ENCODE measurements around the gene BLTP2. TPM values are rescaled to one million over a fixed set of nuclear protein-coding genes. Genes with fewer than 3 reads are reported as not detected.
"Not testable (repeated sequence)": the region's sequence is repeated elsewhere in the genome, so short reads cannot be mapped to it uniquely, and the experiment has no call there.

Gene BLTP2
- total RNA-seq, 1 donor from 2014 or later: 225 TPM

DNA sequence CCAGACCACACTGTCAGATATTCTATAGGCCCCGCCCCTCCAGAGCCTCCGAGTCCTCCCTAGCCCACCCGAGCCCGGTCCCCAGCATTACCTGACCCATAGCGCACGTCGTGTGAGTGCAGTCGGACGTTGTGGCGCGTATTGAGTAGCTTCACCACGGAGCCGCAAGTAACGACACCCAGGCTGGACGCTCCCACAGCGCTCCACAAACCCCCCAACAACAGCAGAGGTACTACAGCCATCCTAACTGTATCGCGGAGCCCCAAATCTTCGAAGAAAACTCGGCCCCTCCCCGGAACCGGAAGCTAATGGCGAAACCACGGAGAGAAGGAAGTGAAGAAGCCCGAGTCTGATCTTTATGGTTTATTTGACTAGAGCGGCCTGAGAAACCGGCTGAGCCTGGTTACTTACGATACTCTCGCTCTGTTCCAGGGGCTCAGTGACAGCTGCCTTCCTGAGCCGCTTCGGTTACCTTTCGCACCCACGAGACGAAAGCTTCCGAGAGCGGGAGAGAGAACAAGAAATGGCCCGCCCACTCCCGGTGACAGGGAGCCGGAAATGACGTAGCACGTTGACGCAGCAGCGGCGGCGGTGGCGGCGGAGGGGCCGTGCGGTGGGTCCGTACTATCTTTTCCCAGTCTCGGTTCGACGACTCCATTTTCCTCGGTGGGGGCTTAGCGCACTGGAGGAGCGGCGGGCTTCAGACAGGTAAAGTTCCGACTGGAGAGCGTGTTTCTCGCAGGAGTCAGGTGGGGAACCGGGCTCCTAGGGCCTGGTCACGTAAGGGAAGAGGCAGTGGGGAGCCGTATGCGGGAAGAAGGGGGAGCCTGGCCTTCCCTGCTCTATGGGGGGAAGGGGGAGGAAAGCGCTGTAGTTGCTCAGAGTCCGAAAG is 16.9 kb upstream of the BLTP2 start, which contains the start of the genes SDF2 and SUPT6H:
SDF2 (minus strand) TSS at position 272 of the 892 bp plus-strand sequence; CDS start at position 242, 30 bp downstream.
SUPT6H (plus strand) TSS at position 571 of the 892 bp plus-strand sequence. CDS start 11,197 bp downstream, outside the sequence.
- Mint-ChIP-seq H3K9me3 (no peaks in the 10 kb centered on the region), H3K27ac (peak within 1 kb of the TSS; percentile 97), H3K27me3 (no peaks in the 10 kb centered on the region), H3K4me1 (peaks cover 43% of the 10 kb centered on the region), H3K36me3 (ENCODE audit: low read depth) (peaks cover 59% of the 10 kb centered on the region), H3K4me3 (peak within 1 kb of the TSS; percentile 99)
- peak; percentile 98 for DNase-seq
- intact Hi-C loops (cut with micrococcal nuclease): loop anchor here (1.0 to 5.0 kb wide), 3 partner anchors 17 to 63 kb away; partner anchors contain the start of genes BLTP2, PROCA1 and SPAG5

DNA sequence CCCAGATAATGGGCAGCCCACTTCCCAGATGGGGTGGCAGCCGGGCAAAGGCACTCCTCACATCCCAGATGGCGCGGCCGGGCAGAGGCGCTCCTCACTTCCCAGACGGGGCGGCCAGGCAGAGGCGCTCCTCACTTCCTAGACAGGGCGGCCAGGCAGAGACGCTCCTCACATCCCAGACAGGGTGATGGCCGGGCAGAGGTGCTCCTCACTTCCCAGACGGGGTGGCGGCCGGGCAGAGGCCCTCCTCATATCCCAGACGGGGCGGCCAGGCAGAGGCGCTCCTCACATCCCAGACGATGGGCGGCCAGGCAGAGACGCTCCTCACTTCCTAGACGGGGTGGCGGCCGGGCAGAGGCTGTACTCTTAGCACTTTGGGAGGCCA is 14.5 kb upstream of the BLTP2 start:
- intact Hi-C loops (cut with micrococcal nuclease): not testable (repeated sequence)
- H3K4me3 Mint-ChIP-seq: peak overlapping the region; percentile 99
- H3K36me3 Mint-ChIP-seq (ENCODE audit: low read depth): peaks cover 48% of the 10 kb centered on the region

DNA sequence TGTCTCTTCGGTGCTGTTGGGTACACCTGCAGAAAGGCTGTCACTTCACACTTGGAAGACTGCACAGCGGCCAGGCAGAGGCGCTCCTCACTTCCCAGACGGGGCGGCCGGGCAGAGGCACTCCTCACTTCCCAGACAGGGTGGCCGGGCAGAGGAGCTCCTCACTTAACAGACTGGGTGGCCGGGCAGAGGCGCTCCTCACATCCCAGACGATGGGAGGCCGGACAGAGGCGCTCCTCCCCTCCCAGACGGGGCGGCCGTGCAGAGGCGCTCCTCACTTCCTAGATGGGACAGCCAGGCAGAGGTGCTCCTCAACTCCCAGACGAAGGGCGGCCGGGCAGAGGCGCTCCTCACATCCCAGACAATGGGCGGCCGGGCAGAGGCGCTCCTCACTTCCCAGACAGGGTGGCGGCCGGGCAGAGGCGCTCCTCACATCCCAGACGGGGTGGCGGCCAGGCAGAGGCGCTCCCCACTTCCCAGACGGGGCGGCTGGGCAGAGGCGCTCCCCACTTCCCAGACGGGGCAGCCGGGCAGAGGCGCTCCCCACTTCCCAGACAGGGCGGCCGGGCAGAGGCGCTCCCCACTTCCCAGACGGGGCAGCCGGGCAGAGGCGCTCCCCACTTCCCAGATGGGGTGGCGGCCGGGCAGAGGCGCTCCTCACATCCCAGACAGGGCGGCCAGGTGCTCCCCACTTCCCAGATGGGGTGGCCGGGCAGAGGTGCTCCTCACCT is 14.0 kb upstream of the BLTP2 start:
- H3K4me3 Mint-ChIP-seq; DNase-seq; intact Hi-C loops (cut with micrococcal nuclease); H3K27me3 Mint-ChIP-seq; H3K27ac Mint-ChIP-seq; H3K9me3 Mint-ChIP-seq: not testable (repeated sequence)
- peaks cover 24% of the 10 kb centered on the region for H3K4me1 Mint-ChIP-seq
- H3K36me3 Mint-ChIP-seq (ENCODE audit: low read depth): peaks cover 49% of the 10 kb centered on the region

More for the DNA sequence above, 14.5 kb upstream of the BLTP2 start:
- H3K4me1 Mint-ChIP-seq: peaks cover 29% of the 10 kb centered on the region
- DNase-seq, H3K27me3 Mint-ChIP-seq, H3K9me3 Mint-ChIP-seq, H3K27ac Mint-ChIP-seq: not testable (repeated sequence)

DNA sequence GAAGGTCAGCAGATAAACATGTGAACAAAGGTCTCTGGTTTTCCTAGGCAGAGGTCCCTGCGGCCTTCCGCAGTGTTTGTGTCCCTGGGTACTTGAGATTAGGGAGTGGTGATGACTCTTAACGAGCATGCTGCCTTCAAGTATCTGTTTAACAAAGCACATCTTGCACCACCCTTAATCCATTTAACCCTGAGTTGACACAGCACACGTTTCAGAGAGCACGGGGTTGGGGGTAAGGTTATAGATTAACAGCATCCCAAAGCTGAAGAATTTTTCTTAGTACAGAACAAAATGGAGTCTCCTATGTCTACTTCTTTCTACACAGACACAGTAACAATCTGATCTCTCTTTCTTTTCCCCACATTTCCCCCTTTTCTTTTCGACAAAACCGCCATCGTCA is 13.4 kb upstream of the BLTP2 start:
- H3K4me1 Mint-ChIP-seq: peaks cover 20% of the 10 kb centered on the region
- DNase-seq; H3K9me3 Mint-ChIP-seq; H3K4me3 Mint-ChIP-seq; intact Hi-C loops (cut with micrococcal nuclease); H3K27ac Mint-ChIP-seq; H3K27me3 Mint-ChIP-seq: not testable (repeated sequence)
- peaks cover 45% of the 10 kb centered on the region for H3K36me3 Mint-ChIP-seq (ENCODE audit: low read depth)

DNA sequence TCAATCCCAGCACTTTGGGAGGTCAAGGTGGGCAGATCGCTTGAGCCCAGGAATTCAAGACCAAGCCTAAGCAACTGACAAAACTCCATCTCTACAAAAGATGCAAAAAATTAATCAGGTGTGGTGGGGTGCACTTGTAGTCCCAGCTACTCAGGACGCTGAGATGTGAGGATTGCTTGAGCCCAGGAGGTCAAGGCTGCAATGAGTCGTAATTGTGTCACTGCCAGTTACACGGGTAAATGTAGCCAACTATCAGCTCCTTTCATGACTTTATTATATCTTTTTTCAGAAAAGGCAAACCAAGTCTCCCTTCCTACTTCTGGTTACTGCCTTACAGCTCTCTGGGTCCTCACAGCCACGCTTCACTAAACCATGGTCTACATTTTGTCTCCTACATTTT is 12.8 kb upstream of the BLTP2 start:
- Mint-ChIP-seq H3K4me3 (no peak overlapping the region), H3K27me3 (no peaks in the 10 kb centered on the region), H3K4me1 (peaks cover 16% of the 10 kb centered on the region), H3K36me3 (ENCODE audit: low read depth) (peaks cover 43% of the 10 kb centered on the region), H3K27ac (no peak overlapping the region), H3K9me3 (no peaks in the 10 kb centered on the region)
- intact Hi-C loops (cut with micrococcal nuclease): no loop called here
- no peak for DNase-seq

DNA sequence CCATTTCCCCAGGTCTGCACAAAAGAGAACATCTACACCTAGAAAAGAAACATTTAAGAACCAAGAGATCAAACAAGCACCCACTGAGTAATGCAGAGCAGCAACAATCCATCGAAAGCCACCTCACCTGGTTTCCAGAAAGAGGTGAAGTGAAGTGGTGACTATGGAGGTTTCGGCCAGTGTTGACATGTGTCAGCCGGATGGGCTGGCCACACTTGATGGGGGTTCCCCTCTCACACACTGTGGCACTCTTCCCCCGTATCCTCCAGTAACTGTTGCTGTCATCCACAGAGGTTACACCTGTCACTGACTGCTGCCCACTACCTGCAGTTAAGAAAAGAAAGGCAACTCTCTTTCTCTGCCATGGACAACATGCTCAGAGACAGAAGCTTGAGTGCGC is 10.2 kb upstream of the BLTP2 start:
- intact Hi-C loops (cut with micrococcal nuclease): no loop called here
- H3K36me3 Mint-ChIP-seq (ENCODE audit: low read depth): peaks cover 33% of the 10 kb centered on the region
- no peak overlapping the region for H3K4me3 Mint-ChIP-seq
- H3K27ac Mint-ChIP-seq: no peak overlapping the region
- peaks cover 4% of the 10 kb centered on the region for H3K4me1 Mint-ChIP-seq
- no peaks in the 10 kb centered on the region for H3K27me3 Mint-ChIP-seq
- DNase-seq: no peak
- H3K9me3 Mint-ChIP-seq: no peaks in the 10 kb centered on the region

GRCh38 chr17:28648698-28649097 is 3.7 kb upstream of the BLTP2 start:
- Mint-ChIP-seq H3K27ac (no peak overlapping the region), H3K4me3 (no peak overlapping the region), H3K9me3 (no peaks in the 10 kb centered on the region), H3K27me3 (no peaks in the 10 kb centered on the region), H3K4me1 (peaks cover 26% of the 10 kb centered on the region), H3K36me3 (ENCODE audit: low read depth) (peaks cover 34% of the 10 kb centered on the region)
- intact Hi-C loops (cut with micrococcal nuclease): loop anchor here (10.0 kb wide), 1 partner anchor 466 kb away; no protein-coding TSS in a partner anchor
- no peak for DNase-seq

GRCh38 chr17:28646039-28646754 is 1.2 kb upstream of the BLTP2 start:
- Mint-ChIP-seq H3K9me3 (no peaks in the 10 kb centered on the region), H3K4me1 (peaks cover 33% of the 10 kb centered on the region), H3K27ac (peak overlapping the region; percentile 85), H3K4me3 (peak overlapping the region; percentile 93), H3K36me3 (ENCODE audit: low read depth) (peaks cover 48% of the 10 kb centered on the region), H3K27me3 (no peaks in the 10 kb centered on the region)
- intact Hi-C loops (cut with micrococcal nuclease): loop anchor here (10.0 kb wide), 1 partner anchor 469 kb away; no protein-coding TSS in a partner anchor
- DNase-seq: peak; percentile 68

DNA sequence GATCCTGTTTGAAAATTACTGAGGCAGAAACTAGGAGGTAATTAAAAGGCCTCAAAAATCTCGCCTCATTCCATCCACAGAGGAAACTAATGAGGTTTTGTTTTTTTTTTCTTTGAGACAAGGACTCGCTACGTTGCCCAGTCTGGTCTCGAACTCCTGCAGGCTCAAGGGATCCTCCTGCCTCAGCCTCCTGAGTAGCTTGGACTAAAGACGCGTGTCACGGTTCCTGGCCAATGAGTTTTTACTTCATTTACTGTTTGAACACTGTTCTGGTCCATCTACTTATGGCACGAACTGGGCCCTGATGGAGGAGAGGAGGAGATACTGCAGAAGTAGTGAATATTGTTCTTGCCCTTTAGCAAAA is 600 bp upstream of the BLTP2 start:
- no peak for DNase-seq
- Mint-ChIP-seq H3K27me3 (no peaks in the 10 kb centered on the region), H3K9me3 (no peaks in the 10 kb centered on the region), H3K36me3 (ENCODE audit: low read depth) (peaks cover 48% of the 10 kb centered on the region), H3K4me3 (peak overlapping the region; percentile 93), H3K27ac (peak overlapping the region; percentile 85), H3K4me1 (peaks cover 33% of the 10 kb centered on the region)
- intact Hi-C loops (cut with micrococcal nuclease): loop anchor here (1.0 to 10.0 kb wide), 5 partner anchors 16 to 469 kb away; partner anchors contain the start of genes PROCA1, RPL23A, SDF2 and SPAG5

DNA sequence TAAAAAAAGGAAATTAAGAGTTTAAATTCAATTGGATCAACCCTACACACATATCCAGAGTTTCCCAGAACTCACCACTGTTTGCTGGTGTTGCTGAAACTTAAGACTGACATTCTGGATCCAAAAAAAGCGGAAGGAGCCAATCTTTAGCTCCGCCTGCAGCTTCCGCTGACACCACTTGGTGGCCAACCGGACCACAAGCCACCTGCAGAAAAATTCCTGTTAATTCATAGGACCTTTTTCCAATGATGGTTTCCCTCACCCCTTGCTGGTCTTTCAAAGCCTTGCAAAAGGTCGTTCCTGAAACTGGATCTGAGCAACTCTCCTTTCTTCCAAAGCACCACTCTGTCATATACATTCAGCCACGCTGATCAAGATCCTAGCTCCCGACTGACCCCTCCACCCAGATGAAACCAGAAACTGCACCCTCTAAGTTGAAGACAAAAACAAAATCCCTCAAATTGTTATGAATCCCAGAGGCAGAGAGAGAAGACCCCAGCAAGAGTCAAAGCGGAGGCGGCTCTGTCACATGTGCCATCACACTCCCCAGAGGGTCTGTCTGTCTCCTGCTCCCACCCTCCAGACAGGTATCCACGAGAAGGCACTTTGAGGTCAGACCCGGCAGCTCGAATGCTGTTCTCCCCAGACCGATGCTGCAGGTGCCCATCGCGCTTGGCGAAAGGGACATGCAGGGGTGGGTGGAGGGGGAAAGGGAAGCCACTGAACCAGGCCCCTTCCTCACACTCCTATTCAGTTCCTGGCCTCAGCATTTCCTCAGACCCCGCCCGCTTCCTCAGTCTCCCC is 773 bp downstream of the BLTP2 start:
- H3K27ac Mint-ChIP-seq: peak overlapping the region; percentile 91
- H3K36me3 Mint-ChIP-seq (ENCODE audit: low read depth): peaks cover 58% of the 10 kb centered on the region
- peak overlapping the region; percentile 93 for H3K4me3 Mint-ChIP-seq
- H3K4me1 Mint-ChIP-seq: peaks cover 36% of the 10 kb centered on the region
- H3K9me3 Mint-ChIP-seq: no peaks in the 10 kb centered on the region
- intact Hi-C loops (cut with micrococcal nuclease): loop anchor here (2.0 to 10.0 kb wide), 3 partner anchors 67 to 471 kb away; partner anchors contain the start of genes PROCA1 and UNC119
- peak; percentile 81 for DNase-seq
- H3K27me3 Mint-ChIP-seq: no peaks in the 10 kb centered on the region

- Mint-ChIP-seq H3K4me3 (no peak overlapping the region), H3K36me3 (ENCODE audit: low read depth) (peaks cover 65% of the 10 kb centered on the region), H3K27me3 (no peaks in the 10 kb centered on the region), H3K4me1 (peaks cover 36% of the 10 kb centered on the region), H3K9me3 (no peaks in the 10 kb centered on the region), H3K27ac (no peak overlapping the region)
- DNase-seq: no peak
- intact Hi-C loops (cut with micrococcal nuclease): loop anchor here (5.0 to 10.0 kb wide), 2 partner anchors 89 to 473 kb away; partner anchors contain the start of gene UNC119
These were observed 3.4 kb downstream of the BLTP2 start for GRCh38 chr17:28641579-28641978.

DNA sequence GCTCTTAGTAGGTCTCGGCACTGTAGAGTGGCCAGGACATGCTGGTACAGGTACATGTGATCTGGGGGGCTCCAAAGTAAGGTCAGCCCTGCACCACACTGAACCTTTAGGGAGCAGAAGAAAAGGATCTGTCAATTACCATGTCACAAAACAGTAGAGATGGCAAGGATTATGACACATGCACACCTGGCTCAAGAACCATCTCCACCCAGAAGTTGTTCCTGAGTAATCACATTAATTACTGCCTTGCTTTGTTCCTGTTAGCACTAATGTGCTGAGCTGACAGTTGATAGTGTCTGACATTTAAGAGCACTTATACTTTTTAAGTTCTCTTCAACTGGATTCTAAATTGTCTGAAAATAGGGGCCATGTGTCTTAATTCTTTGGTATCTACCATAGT is 9.5 kb downstream of the BLTP2 start:
- Mint-ChIP-seq H3K36me3 (ENCODE audit: low read depth) (peaks cover 84% of the 10 kb centered on the region), H3K27ac (no peak overlapping the region), H3K4me1 (peaks cover 13% of the 10 kb centered on the region), H3K27me3 (no peaks in the 10 kb centered on the region), H3K4me3 (no peak overlapping the region), H3K9me3 (no peaks in the 10 kb centered on the region)
- intact Hi-C loops (cut with micrococcal nuclease): no loop called here
- DNase-seq: no peak

Measured in activated CD4-positive, alpha-beta T cell treated with anti-CD3 and anti-CD28 coated beads, Interleukin-2, amount 10 ng/mL, durations not matched to agents 24 days and 14 days (primary cell).